OCI-LY3 (cell line): ENCODE data around the gene ATXN7.

ENCODE experiments used
- H2AFZ ChIP-seq: fragments of 200-600, 300-600 bp; shearing (Covaris generic); 2 replicates; pipeline ENCODE4 v1.6.0; 2014; ENCODE audit warnings: antibody characterized with exemption, low read depth, low read length
- H3K27ac ChIP-seq: fragments of 200-600, 300-600 bp; sonication (generic); 2 replicates; pipeline ENCODE4 v1.5.1; 2014; ENCODE audit warnings: mild to moderate bottlenecking, low read length, moderate library complexity, mixed read lengths
- H3K27me3 ChIP-seq: fragments of 200-600, 300-600 bp; sonication (generic); 2 replicates; pipeline ENCODE4 v1.6.1; 2014; ENCODE audit warnings: low read depth, low read length, mixed read lengths
- H3K36me3 ChIP-seq: fragments of 200-600, 300-600 bp; sonication (generic); replicated peaks from 2 replicates; pipeline ENCODE3; 2014; ENCODE audit warnings: low read depth, low read length, mixed read lengths
- H3K4me1 ChIP-seq: fragments of 300-600, 200-600 bp; sonication (generic); 2 replicates; pipeline ENCODE4 v1.6.1; 2014; ENCODE audit warnings: low read length, mixed read lengths
- H3K4me2 ChIP-seq: fragments of 200-600, 300-600 bp; sonication (generic); 2 replicates; pipeline ENCODE4 v1.6.1; 2014; ENCODE audit warnings: low read length, mixed read lengths
- H3K4me3 ChIP-seq: fragments of 300-600, 200-600 bp; sonication (generic); 2 replicates; pipeline ENCODE4 v1.5.1; 2014; ENCODE audit warnings: antibody characterized with exemption, mild to moderate bottlenecking, low read length, moderate library complexity
- H3K79me2 ChIP-seq: fragments of 300-600, 200-600 bp; shearing (Covaris generic); 2 replicates; pipeline ENCODE4 v1.6.1; 2014; ENCODE audit warnings: mild to moderate bottlenecking, low read length, mixed read lengths
- H3K9ac ChIP-seq: fragments of 300-600, 200-600 bp; shearing (Covaris generic); 2 replicates; pipeline ENCODE4 v1.6.0; 2014; ENCODE audit warnings: mild to moderate bottlenecking, low read length, moderate library complexity
- H3K9me3 ChIP-seq: fragments of 200-600, 300-600 bp; shearing (Covaris generic); 2 replicates; pipeline ENCODE4 v1.6.1; 2014; ENCODE audit warnings: low read length, mixed read lengths; ENCODE audit not compliant: insufficient read depth
- H4K20me1 ChIP-seq: fragments of 200-600, 300-600 bp; sonication (generic); 2 replicates; pipeline ENCODE4 v1.6.1; 2016; ENCODE audit warnings: low read length, mixed read lengths; ENCODE audit not compliant: insufficient read depth
- CTCF ChIP-seq: fragments of 200-600, 300-600 bp; sonication (generic); IDR thresholded peaks from 2 replicates; pipeline ENCODE4 v1.5.1; 2014; ENCODE audit warnings: antibody characterized with exemption, low read length, low read depth
- EZH2phosphoT487 ChIP-seq: fragments of 200-600 bp; shearing (Covaris generic); IDR thresholded peaks from 2 replicates; pipeline ENCODE4 v1.6.1; 2018; ENCODE audit warnings: antibody characterized with exemption, mixed run types, low read depth

The ATXN7 gene

DNA sequence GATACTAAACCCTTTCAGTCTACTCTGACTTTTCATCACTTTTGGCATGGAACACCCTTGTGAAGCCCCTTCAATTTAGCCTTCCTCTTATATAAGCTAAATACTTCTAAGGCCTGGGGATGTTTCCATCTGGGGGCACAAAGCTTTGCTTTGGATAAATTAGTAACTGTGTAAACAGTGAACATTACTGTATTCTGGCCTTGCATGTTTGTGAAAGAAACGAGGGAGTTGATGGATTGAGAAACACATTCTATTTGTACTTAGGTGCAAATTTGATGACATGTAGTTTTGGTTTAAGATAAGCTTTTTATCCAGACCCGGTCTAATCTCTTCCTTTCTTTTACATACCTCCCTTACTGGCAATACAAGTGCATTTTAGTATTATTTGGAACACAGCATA is 139.9 kb downstream of the ATXN7 start:
- Histone ChIP-seq H3K79me2 (no peaks in the 10 kb centered on the region), H3K36me3 (peaks cover 76% of the 10 kb centered on the region), H3K9ac (no peak overlapping the region), H3K4me1 (peaks cover 12% of the 10 kb centered on the region), H3K27ac (no peak overlapping the region), H3K9me3 (no peaks in the 10 kb centered on the region), H3K4me2 (no peak overlapping the region), H3K4me3 (no peak overlapping the region), H4K20me1 (no peaks in the 10 kb centered on the region), H3K27me3 (no peaks in the 10 kb centered on the region), H2AFZ (no peak overlapping the region)
- TF ChIP-seq CTCF (no peak), EZH2phosphoT487 (no peak)

DNA sequence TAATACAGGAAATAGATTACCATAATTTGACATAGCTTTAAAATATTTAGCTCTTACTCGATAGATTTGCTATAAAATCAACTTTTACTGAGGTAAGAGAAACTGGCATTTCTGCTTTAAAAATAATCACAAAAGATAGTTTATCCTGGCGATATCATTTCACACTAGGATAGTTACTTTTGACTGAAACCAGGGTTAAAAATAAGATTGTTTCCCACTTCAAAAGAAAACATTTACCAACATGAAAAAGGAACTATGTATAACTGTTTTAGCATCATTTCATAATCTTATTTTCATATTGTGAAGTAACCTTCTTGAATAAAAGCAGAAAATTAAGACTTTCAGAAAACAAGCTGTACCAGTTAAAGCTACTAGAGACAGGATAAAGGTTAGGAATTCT is 144.3 kb downstream of the ATXN7 start:
- no peak for TF ChIP-seq CTCF
- no peak for TF ChIP-seq EZH2phosphoT487
- peaks cover 14% of the 10 kb centered on the region for H3K79me2 ChIP-seq
- H2AFZ ChIP-seq: no peak overlapping the region
- H3K4me2 ChIP-seq: no peak overlapping the region; the same call in 1 of the 2 replicates
- H3K27me3 ChIP-seq: no peaks in the 10 kb centered on the region
- peaks cover 92% of the 10 kb centered on the region for H3K36me3 ChIP-seq
- H3K9me3 ChIP-seq: no peaks in the 10 kb centered on the region
- 0 out of 2 replicates have a peak, but pooled peaks cover 3% of the 10 kb centered on the region for H4K20me1 ChIP-seq
- H3K9ac ChIP-seq: no peak overlapping the region
- peaks cover 15% of the 10 kb centered on the region for H3K4me1 ChIP-seq
- peak overlapping the region; percentile 12; the same call in 1 of the 2 replicates for H3K27ac ChIP-seq
- no peak overlapping the region for H3K4me3 ChIP-seq

DNA sequence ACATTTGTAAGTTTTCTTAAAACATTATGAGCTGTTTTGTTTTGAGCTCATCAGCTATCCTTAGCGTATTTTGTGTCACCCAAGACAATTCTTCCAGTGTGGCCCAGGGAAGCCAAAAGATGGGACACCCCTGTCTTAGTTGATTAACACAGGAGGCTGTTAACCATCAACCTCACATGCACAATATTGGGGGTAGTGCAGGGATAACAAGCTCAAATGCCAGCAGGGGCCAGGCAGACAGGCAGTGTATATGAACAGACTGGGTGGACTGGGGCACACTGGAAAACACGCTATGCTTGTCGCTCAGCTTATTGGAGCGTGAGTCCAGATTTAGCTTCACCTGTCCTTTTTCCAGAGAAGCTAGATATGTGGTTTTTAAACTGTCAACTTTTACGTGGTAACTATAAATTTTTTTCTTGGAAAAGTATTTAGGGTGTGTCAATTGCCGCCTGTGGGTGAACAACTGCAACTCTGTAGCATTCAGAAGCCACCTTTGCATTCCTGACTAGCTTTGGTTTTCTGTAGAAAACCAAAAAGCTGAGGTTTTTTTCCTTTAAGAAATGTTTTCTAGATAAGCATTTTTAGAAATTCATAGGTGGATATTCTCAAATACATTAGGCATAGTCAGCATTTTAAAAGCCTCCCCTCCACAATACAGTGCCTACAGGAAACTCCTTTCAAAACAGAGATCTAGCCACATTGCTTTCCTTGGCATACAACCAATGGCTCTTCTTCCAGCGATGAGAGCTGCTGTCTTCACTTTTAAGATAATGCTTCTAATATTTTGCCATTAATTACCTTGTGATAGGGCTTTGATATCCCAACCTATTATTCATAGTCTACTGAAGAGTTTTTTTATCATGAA is 145.1 kb downstream of the ATXN7 start:
- H3K9ac ChIP-seq: no peak overlapping the region
- peaks cover 96% of the 10 kb centered on the region for H3K36me3 ChIP-seq
- peaks cover 18% of the 10 kb centered on the region for H3K79me2 ChIP-seq
- H3K4me3 ChIP-seq: no peak overlapping the region
- no peak overlapping the region; the same call in 1 of the 2 replicates for H3K4me2 ChIP-seq
- H3K27me3 ChIP-seq: no peaks in the 10 kb centered on the region
- H3K4me1 ChIP-seq: peaks cover 22% of the 10 kb centered on the region
- no peaks in the 10 kb centered on the region for H3K9me3 ChIP-seq
- TF ChIP-seq CTCF: no peak
- no peak for TF ChIP-seq EZH2phosphoT487
- peaks cover 8% of the 10 kb centered on the region; the same call in 1 of the 2 replicates for H4K20me1 ChIP-seq
- no peak overlapping the region for H2AFZ ChIP-seq
- H3K27ac ChIP-seq: peak overlapping the region; percentile 12; the same call in 1 of the 2 replicates

DNA sequence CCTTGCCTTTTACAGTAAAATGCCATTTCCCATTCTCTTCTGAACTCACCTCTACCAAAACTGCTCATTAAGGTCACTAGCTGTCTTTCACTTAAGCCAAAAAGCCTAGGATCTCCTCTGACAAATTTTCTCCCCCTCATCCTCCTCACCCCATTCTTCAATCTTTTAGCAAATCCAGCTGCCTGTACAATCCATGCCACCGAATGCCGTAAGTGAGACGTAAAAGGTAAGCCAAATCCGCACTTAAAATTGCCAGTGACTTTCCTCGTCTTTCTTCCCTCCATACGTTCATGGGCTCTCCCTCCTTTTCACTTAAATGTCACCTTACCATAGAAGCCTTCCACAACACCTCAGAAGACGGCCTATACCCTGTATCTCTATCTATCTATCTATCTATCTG is 145.9 kb downstream of the ATXN7 start:
- peaks cover 23% of the 10 kb centered on the region for H3K4me1 ChIP-seq
- no peaks in the 10 kb centered on the region for H3K9me3 ChIP-seq
- peaks cover 12% of the 10 kb centered on the region for H4K20me1 ChIP-seq
- no peak overlapping the region for H3K27ac ChIP-seq
- H3K4me2 ChIP-seq: no peak overlapping the region
- no peak overlapping the region for H3K4me3 ChIP-seq
- no peaks in the 10 kb centered on the region for H3K27me3 ChIP-seq
- TF ChIP-seq EZH2phosphoT487 (no peak), CTCF (no peak)
- H2AFZ ChIP-seq: no peak overlapping the region
- H3K79me2 ChIP-seq: peaks cover 22% of the 10 kb centered on the region
- peaks cover 97% of the 10 kb centered on the region for H3K36me3 ChIP-seq
- H3K9ac ChIP-seq: no peak overlapping the region
